Kidney capillary endothelial cell (primary cell): ENCODE results near the gene MYEOV.

ENCODE experiments used
- DNase-seq: peaks from one replicate; pipeline ENCODE4 v3.0.0-alpha.2; 2018; ENCODE audit warnings: low spot score

MYEOV gene

GRCh38 chr11:69286374-69287371 is 7.3 kb upstream of the MYEOV start:
- DNase-seq, result no peak

GRCh38 chr11:69287968-69288882 is 5.7 kb upstream of the MYEOV start:
- DNase-seq, result no peak

- DNase-seq, result no peak
Measured at GRCh38 chr11:69288883-69289242, 5.1 kb upstream of the MYEOV start.

- no peak for DNase-seq
Measured at GRCh38 chr11:69290806-69291205, 3.1 kb upstream of the MYEOV start.

- no peak for DNase-seq
Measured at GRCh38 chr11:69291459-69292110, 2.4 kb upstream of the MYEOV start.

GRCh38 chr11:69292221-69292648 is 1.7 kb upstream of the MYEOV start:
- DNase-seq, result peak; percentile 40

- DNase-seq, result no peak
Measured at GRCh38 chr11:69293087-69293486, 868 bp upstream of the MYEOV start.

- DNase-seq, result no peak
Measured at GRCh38 chr11:69294571-69295078, 670 bp downstream of the MYEOV start.

- DNase-seq, result no peak
Measured at GRCh38 chr11:69295079-69295994, 1.4 kb downstream of the MYEOV start.

- no peak for DNase-seq
Measured at GRCh38 chr11:69295995-69296889, 2.3 kb downstream of the MYEOV start.

GRCh38 chr11:69296890-69297786 is 3.2 kb downstream of the MYEOV start:
- DNase-seq, result peak; percentile 98

GRCh38 chr11:69297787-69298266 is 3.9 kb downstream of the MYEOV start:
- peak; percentile 69 for DNase-seq

GRCh38 chr11:69298267-69299022 is 4.5 kb downstream of the MYEOV start:
- peak; percentile 93 for DNase-seq

GRCh38 chr11:69299023-69299461 is 5.1 kb downstream of the MYEOV start:
- DNase-seq, result no peak

GRCh38 chr11:69299572-69299971 is 5.6 kb downstream of the MYEOV start:
- DNase-seq, result no peak

GRCh38 chr11:69300120-69301060 is 6.4 kb downstream of the MYEOV start:
- DNase-seq, result peak; percentile 65

GRCh38 chr11:69301081-69301454 is 7.1 kb downstream of the MYEOV start:
- DNase-seq, result no peak
